Coronary artery (tissue), 2 donors: Measurements from ENCODE around the gene TSPYL4.
"Not testable (repeated sequence)": the region's sequence is repeated elsewhere in the genome, so short reads cannot be mapped to it uniquely, and the experiment has no call there.

ENCODE experiments used
- DNase-seq: peaks from one replicate; pipeline ENCODE4 v3.0.0-alpha.2; 2017; ENCODE audit warnings: low spot score
- H3K27ac ChIP-seq, 2 donors: fragments of 200-600 bp; sonication (generic); one replicate each; pipeline ENCODE4 v1.5.1; 2016 to 2019
- H3K4me3 ChIP-seq: fragments of 200-600 bp; sonication (generic); 2 replicates; pipeline ENCODE4 v1.5.1; 2016; ENCODE audit warnings: mild to moderate bottlenecking, moderate library complexity
- TF ChIP-seq, protein P1 (sequence below): fragments of 200-600 bp; sonication (generic); IDR thresholded peaks from one replicate; pipeline ENCODE4 v1.5.1; 2019; ENCODE audit warnings: antibody characterized with exemption

The TSPYL4 gene

GRCh38 chr6:116291701-116292396, 38.0 kb upstream of the TSPYL4 start:
- TF ChIP-seq, protein P1, sequence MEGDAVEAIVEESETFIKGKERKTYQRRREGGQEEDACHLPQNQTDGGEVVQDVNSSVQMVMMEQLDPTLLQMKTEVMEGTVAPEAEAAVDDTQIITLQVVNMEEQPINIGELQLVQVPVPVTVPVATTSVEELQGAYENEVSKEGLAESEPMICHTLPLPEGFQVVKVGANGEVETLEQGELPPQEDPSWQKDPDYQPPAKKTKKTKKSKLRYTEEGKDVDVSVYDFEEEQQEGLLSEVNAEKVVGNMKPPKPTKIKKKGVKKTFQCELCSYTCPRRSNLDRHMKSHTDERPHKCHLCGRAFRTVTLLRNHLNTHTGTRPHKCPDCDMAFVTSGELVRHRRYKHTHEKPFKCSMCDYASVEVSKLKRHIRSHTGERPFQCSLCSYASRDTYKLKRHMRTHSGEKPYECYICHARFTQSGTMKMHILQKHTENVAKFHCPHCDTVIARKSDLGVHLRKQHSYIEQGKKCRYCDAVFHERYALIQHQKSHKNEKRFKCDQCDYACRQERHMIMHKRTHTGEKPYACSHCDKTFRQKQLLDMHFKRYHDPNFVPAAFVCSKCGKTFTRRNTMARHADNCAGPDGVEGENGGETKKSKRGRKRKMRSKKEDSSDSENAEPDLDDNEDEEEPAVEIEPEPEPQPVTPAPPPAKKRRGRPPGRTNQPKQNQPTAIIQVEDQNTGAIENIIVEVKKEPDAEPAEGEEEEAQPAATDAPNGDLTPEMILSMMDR: no peak
- Histone ChIP-seq H3K27ac (no peak overlapping the region), H3K4me3 (no peak overlapping the region)
- no peak for DNase-seq

DNA sequence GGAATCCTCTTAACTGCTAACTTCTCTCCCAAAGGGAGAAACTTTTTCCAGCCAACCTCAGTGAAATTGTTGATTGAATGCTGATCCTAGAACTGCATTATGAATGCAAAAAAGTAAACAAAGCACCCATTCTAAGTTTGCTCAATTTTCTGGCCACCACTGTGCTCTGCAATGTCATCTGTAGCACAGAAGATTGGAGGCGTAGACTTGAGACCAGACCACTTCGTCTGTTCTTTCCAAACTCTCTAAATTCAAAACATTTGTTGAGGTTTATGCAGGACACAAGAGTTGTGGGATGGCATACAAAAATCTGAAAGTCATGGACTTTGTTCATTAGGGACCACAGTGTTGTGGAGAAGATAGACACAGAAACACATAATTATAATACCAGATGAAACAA, 36.9 kb upstream of the TSPYL4 start:
- TF ChIP-seq, protein P1: no peak
- no peak overlapping the region for H3K27ac ChIP-seq
- DNase-seq: no peak
- H3K4me3 ChIP-seq: no peak overlapping the region

DNA sequence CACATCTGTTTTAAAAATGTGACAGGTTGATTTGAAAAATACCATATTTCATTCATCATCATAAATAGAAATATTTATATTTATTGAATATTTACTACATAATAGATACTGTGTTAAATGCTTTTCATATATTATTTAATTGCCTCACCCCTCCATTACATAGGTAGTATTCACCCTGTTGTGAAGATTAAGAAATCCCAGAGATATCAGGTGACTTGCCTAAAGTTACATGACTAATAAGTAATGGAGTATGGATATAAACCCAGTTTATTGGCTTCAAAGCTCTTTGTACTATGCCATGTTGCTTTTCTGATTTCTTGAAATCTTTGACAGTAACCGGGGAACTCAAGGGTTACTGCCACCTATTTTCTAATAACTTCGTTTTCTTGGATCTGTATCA, 36.0 kb upstream of the TSPYL4 start:
- Histone ChIP-seq H3K4me3 (no peak overlapping the region), H3K27ac (no peak overlapping the region)
- no peak for DNase-seq
- TF ChIP-seq, protein P1: no peak

DNA sequence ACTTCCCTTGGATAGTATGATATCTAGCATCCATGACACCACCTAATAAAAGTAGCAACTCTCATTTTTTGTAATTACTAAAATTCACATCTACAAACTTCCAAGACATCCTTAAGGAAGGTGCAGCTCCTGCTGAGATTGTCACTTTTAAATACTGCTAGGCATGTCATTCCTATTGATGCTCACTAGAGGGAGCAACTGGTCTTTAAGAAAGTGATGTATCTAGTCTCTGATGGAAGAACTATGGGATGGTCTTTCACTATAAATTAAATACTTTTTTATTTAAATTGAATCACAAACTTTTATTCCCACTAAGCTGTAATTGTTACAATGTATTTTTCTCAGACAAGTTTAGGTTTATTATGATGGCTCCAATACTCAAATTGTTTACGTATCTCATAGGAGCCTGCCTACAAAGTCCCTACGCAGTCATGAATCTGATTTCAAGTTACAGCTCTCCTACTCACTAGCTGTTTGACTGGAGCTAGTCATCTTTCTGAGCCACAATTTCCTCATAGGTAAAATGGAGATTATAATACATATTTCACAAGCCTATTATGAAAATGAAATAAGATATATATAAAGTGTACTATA, 33.9 kb upstream of the TSPYL4 start:
- H3K4me3 ChIP-seq: no peak overlapping the region

GRCh38 chr6:116286773-116287358, 33.0 kb upstream of the TSPYL4 start:
- no peak for DNase-seq
- no peak overlapping the region for H3K27ac ChIP-seq
- no peak overlapping the region for H3K4me3 ChIP-seq
- TF ChIP-seq, protein P1: no peak

More for the DNA sequence above, 33.9 kb upstream of the TSPYL4 start:
- DNase-seq: no peak
- TF ChIP-seq, protein P1: peak; percentile 83
- H3K27ac ChIP-seq: no peak overlapping the region

- H3K4me3 ChIP-seq, DNase-seq, H3K27ac ChIP-seq: not testable (repeated sequence)
These were observed 31.1 kb upstream of the TSPYL4 start for GRCh38 chr6:116284984-116285383.

- no peak overlapping the region for H3K4me3 ChIP-seq
- TF ChIP-seq, protein P1: no peak
- no peak for DNase-seq
- no peak overlapping the region for H3K27ac ChIP-seq
These were observed 29.3 kb upstream of the TSPYL4 start for GRCh38 chr6:116283191-116283590.
